ENCODE results near the gene MACROD2.

Gene MACROD2

GRCh38 chr20:15921930-15922329 lies 1926.6 kb downstream of the MACROD2 start:
- TF ChIP-seq CTCF (IDR thresholded peaks at IDR 0.05) (no peak), ZFX (IDR thresholded peaks at IDR 0.05; ENCODE audit: borderline replicate concordance) (no peak)

GRCh38 chr20:15922556-15922955 lies 1927.2 kb downstream of the MACROD2 start:
- no peak for TF ChIP-seq CTCF (IDR thresholded peaks at IDR 0.05)
- no peak for TF ChIP-seq ZFX (IDR thresholded peaks at IDR 0.05; ENCODE audit: borderline replicate concordance)

More at GRCh38 chr20:15921930-15922329, 1926.6 kb downstream of the MACROD2 start:
- no peak overlapping the region for H3K27ac ChIP-seq

GRCh38 chr20:15923030-15923776 lies 1927.9 kb downstream of the MACROD2 start:
- H3K27ac ChIP-seq, result no peak overlapping the region
- TF ChIP-seq CTCF (IDR thresholded peaks at IDR 0.05), result no peak
- no peak for TF ChIP-seq ZFX (IDR thresholded peaks at IDR 0.05; ENCODE audit: borderline replicate concordance)

More at GRCh38 chr20:15922556-15922955, 1927.2 kb downstream of the MACROD2 start:
- H3K27ac ChIP-seq, result no peak overlapping the region

- no peak overlapping the region for H3K27ac ChIP-seq
- TF ChIP-seq CTCF (IDR thresholded peaks at IDR 0.05), result no peak
Measured at GRCh38 chr20:15924556-15924955, 1929.2 kb downstream of the MACROD2 start.

- TF ChIP-seq CTCF (IDR thresholded peaks at IDR 0.05), result no peak
- H3K27ac ChIP-seq, result no peak overlapping the region
Measured at GRCh38 chr20:15925376-15925775, 1930.1 kb downstream of the MACROD2 start.

- no peak overlapping the region for H3K27ac ChIP-seq
- no peak for TF ChIP-seq ZFX (IDR thresholded peaks at IDR 0.05; ENCODE audit: borderline replicate concordance)
Measured at GRCh38 chr20:15927893-15928650, 1932.8 kb downstream of the MACROD2 start.

GRCh38 chr20:15928946-15929345 lies 1933.6 kb downstream of the MACROD2 start:
- TF ChIP-seq ZFX (IDR thresholded peaks at IDR 0.05; ENCODE audit: borderline replicate concordance) (no peak), CTCF (IDR thresholded peaks at IDR 0.05) (no peak)
- H3K27ac ChIP-seq, result no peak overlapping the region
